ENCODE data around the gene KLK4. TPM values are rescaled to one million over a fixed set of nuclear protein-coding genes. Genes with fewer than 3 reads are reported as not detected.

The KLK4 gene
- total RNA-seq, 4 donors from 2014 or later = not detected

DNA sequence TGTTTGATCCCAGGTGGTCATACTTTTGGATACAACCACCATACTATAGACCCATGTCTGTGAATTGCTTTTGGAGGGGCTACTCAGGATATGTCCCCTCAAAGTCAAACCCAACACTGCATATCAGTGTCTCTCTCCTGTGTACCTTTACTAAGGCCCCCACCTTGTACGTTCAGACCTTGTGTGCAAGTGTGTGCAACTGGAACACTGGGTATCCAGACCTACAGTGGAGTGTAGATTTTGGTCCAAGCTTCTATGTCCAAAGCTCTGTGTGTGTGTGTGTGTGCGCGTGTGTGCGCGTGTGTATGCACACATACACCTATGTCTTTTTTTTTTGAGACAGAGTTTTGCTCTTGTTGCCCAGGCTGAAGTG lies 20.0 kb downstream of the KLK4 start:
- TF ChIP-seq, protein P1, sequence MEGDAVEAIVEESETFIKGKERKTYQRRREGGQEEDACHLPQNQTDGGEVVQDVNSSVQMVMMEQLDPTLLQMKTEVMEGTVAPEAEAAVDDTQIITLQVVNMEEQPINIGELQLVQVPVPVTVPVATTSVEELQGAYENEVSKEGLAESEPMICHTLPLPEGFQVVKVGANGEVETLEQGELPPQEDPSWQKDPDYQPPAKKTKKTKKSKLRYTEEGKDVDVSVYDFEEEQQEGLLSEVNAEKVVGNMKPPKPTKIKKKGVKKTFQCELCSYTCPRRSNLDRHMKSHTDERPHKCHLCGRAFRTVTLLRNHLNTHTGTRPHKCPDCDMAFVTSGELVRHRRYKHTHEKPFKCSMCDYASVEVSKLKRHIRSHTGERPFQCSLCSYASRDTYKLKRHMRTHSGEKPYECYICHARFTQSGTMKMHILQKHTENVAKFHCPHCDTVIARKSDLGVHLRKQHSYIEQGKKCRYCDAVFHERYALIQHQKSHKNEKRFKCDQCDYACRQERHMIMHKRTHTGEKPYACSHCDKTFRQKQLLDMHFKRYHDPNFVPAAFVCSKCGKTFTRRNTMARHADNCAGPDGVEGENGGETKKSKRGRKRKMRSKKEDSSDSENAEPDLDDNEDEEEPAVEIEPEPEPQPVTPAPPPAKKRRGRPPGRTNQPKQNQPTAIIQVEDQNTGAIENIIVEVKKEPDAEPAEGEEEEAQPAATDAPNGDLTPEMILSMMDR (IDR thresholded peaks at IDR 0.05; ENCODE audit: low read depth) = no peak

DNA sequence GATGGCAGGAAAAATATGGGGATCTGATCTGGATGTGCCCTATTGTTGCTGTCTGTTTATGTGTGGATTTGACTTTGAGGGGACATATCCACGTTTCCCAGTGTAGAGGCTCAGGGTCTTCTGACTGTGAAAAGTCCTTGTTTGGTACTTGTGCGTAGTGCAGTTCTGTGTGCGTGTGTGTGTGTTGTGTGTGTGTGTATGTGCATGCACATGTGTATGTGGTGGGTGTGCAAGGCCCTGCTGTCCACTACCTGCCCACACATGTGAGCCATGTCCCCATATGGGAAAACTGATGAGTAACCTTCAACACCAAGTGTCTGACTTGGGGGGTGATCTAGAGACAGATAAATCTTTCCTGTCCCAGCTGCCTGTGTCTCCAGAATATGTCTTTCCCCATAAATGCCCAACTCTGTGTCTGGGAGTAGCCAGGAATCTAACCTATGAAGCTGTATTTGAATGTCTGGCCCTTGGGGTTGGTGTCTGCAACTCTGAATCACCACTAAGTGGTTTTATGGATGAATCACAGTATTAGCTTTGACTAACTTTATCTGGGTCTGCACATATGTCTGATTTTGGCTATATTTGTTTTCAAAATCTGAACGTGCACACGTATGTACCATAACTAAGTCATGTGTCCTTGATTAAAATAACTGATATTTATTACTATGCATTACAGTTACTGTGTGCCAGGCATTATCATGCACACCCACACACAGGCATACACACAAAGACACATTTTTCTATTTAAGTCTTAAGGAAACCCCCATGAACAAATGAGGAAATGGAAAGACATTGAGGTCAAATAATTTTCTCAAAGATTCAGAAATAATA lies 20.6 kb downstream of the KLK4 start:
- TF ChIP-seq, protein P1 (IDR thresholded peaks at IDR 0.05; ENCODE audit: low read depth) = no peak

DNA sequence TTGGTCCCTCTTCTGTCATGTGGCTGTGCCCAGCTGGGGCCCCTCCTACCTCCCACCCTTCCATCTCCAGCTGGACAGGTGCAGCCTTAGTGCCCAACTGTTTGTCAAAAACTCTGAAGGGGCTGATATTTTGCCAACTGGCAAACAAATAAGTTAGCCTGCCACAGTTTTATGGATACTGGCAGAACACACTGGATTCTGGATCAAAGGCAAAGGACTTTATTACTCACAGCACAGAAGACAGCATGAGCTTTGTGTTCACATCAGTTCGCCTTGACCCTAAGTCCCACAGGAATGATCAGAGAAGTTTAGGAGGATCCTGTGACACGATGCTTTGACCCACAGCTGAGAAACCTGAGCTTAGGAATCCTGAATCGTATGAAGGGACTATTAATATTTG lies 21.6 kb downstream of the KLK4 start:
- TF ChIP-seq, protein P1 (IDR thresholded peaks at IDR 0.05; ENCODE audit: low read depth) = no peak

DNA sequence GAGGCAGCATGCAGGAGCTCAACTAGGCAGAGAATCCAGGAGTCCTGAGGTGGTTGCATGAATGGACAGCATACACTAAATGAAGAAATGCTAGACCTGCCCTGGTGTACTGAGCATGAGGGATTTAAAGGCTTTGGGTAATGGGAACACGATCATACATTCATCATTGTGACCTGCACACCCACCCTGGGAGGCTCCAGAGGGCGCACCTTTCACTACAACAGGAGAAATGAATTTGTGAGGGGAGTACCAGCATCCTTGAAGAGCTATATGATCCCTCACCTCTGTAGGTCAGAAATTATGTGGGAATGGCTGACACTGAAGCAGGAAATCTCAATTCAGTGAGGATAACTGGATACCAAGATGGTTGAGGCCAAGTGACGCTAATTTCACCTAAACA lies 29.0 kb downstream of the KLK4 start:
- TF ChIP-seq, protein P1 (IDR thresholded peaks at IDR 0.05; ENCODE audit: low read depth) = no peak

DNA sequence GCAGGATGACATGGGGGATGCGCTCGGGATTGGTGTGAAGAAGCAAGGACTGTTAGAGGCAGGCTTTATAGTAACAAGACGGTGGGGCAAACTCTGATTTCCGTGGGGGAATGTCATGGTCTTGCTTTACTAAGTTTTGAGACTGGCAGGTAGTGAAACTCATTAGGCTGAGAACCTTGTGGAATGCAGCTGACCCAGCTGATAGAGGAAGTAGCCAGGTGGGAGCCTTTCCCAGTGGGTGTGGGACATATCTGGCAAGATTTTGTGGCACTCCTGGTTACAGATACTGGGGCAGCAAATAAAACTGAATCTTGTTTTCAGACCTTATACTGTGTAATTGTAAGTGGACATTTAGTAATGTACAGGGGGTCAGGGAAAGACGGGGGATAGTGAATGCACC lies 31.0 kb downstream of the KLK4 start:
- TF ChIP-seq, protein P1 (IDR thresholded peaks at IDR 0.05; ENCODE audit: low read depth) = no peak

DNA sequence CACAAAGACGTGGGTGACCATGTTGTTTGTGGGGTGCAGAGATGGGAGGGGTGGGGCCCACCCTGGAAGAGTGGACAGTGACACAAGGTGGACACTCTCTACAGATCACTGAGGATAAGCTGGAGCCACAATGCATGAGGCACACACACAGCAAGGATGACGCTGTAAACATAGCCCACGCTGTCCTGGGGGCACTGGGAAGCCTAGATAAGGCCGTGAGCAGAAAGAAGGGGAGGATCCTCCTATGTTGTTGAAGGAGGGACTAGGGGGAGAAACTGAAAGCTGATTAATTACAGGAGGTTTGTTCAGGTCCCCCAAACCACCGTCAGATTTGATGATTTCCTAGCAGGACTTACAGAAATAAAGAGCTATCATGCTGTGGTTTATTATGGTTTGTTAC lies 32.3 kb downstream of the KLK4 start:
- TF ChIP-seq, protein P1 (IDR thresholded peaks at IDR 0.05; ENCODE audit: low read depth) = no peak

DNA sequence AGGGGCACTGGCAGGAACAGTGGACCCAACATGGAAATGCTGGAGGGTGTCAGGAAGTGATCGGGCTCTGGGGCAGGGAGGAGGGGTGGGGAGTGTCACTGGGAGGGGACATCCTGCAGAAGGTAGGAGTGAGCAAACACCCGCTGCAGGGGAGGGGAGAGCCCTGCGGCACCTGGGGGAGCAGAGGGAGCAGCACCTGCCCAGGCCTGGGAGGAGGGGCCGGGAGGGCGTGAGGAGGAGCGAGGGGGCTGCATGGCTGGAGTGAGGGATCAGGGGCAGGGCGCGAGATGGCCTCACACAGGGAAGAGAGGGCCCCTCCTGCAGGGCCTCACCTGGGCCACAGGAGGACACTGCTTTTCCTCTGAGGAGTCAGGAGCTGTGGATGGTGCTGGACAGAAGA lies 33.9 kb downstream of the KLK4 start:
- TF ChIP-seq, protein P1 (IDR thresholded peaks at IDR 0.05; ENCODE audit: low read depth) = no peak

Data from subcutaneous adipose tissue (tissue), 4 donors.